ENCODE results near the gene NAGA.
"Not testable (repeated sequence)": the region's sequence is repeated elsewhere in the genome, so short reads cannot be mapped to it uniquely, and the experiment has no call there.

The NAGA gene

DNA sequence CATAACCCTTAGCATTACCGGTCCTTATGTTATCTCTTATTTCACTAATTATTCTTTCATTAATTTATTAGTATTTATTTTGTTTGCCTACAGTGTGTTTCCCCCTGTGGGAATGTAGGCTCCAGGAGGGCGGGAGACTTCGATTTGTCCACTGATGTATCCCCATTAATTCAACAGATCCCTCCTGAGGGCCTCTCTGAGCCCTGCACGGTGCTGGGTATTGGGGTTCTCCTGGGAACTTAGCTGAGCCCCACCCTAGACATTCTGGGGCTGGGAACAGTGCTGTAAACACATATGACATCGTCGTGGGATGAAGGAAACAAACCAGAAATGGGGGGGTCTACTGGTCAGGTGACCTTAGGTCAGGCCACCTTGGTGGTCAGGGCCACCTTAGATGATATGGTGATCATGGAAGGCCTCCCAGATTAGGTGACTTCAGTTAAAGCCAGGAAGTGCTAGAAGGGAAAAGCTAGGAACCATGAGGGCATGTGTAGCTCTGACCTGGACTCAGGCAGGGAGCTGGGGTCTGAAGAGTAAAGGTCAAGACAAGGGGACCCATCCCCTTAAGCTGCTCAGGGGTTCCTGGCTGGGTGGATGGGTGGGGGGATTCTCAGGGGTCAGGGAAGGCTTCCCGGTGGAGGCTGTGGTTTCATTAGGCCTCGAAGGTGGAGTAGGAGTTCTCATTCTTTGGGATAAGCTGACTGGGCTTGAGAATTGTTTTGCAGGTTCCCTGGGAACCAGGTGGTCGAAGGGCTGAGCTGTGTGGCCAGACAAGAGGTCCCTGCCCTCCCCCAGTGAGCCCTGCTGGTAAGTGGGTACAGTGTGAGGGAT lies 4.4 kb upstream of the NAGA start:
- DNase-seq, result no peak

DNA sequence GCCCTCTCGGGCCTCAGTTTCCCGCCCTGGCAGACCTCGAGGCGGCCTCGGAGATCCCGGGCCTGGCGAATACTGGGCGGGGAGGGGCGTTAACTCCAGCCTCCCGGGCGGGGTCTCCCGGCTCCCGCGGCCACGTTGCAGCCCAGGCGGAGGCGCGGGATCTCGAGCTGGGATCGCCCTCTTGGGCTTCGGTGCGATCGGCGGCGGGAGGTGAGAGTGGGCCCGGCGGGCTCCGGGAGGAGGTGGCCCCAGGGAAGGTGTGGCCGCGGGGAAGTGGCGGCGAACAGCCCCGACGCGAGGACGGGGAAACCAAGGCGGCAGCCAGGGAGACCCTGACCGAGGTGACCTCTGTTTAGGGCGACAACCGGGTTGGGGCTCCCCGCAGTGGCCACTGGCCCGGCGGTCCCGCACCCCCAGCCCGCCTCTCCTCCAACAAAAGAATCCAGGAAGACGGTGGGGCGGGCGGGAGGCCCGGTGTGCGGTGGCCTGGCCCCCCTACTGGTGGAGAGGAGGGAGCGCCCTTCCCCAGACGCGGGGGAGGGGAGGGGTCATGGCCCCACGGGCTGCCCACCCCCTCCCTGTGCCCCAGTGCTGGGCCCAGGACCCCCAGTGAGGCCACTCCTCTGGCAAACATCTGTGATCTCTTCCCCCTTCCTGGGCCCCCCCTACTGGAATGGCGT lies 3.7 kb upstream of the NAGA start, which contains the start of gene PHETA2:
Gene PHETA2 (plus strand): TSS at position 117 of the 680 bp plus-strand sequence. CDS start 3,046 bp downstream, outside the sequence.
- DNase-seq, result peak; percentile 6

- no peak for DNase-seq
Observed at GRCh38 chr22:42073621-42074041, 3.0 kb upstream of the NAGA start.

GRCh38 chr22:42072606-42073330 lies 2.2 kb upstream of the NAGA start:
- DNase-seq, result no peak

DNA sequence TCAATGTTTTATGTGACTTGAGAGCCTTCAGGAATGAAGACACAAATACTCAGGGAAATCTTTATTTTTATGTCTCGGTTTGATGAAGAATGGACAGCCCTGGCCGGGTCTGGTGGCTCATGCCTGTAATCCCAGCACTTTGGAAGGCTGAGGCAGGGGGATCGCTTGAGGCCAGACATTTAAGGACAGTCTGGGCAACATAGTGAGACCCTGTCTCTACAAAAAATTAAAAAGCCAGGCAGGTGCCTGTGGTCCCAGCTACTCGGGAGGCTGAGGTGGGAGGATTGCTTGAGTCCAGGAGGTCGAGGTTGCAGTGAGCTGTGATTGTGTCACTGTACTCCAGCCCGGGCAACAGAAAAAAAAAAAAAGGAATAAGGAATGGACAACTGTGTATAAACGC lies 896 bp upstream of the NAGA start:
- not testable (repeated sequence) for DNase-seq

- DNase-seq, result no peak
Observed at GRCh38 chr22:42069801-42070516, 653 bp downstream of the NAGA start.

DNA sequence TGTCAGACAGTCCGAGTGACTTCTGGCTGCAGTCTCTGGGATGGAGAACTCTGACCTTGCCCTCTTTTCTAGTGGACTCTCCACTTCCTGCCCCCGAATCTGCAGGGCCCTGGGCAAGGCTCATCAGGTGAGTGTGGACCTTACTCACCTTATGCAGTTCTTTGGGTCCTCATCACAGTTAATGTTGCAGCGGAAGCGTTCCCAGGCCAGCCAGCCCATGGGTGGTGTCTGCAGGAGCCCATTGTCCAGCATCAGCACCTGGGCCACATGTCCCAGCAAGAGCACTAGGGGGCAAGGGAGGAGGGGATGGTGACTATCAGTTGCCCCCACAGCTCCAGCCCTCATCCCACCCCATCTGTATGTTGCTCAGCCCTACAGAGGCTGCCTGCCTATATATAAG lies 2.3 kb downstream of the NAGA start:
- DNase-seq, result no peak

- DNase-seq, result no peak
Observed at GRCh38 chr22:42067671-42068251, 2.9 kb downstream of the NAGA start.

GRCh38 chr22:42066937-42067336 lies 3.7 kb downstream of the NAGA start:
- DNase-seq, result no peak

DNA sequence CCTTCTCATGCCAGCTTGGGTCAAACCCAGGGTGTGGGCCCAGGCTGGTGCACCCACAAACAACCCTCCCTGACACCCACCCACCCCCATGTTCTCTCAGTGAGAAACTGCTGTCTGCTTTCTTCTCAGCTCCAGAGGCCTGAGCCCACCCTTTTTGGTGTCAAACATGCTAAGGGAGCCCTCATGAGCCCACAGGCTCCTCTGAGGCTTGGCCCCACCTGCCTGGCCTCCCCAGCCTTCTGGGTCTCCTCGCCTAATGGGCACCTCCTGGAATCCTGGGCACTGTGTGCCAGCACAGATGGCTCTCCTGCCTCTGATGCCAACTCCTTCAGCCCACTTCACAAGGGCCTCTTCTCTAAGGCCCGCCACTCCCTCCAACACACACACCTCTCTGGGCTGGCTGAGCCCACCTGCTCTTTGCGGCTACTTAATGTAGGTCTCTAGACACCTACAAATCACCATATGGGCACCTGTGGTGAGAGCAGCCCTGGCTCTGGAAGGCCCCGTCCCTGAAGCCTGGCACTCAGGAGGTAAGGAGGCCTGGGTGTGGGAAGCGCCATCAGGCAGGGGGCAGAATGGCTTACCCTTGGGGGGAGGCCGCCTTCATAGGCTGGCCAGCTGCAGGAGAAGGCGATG lies 4.4 kb downstream of the NAGA start:
- DNase-seq, result no peak

DNA sequence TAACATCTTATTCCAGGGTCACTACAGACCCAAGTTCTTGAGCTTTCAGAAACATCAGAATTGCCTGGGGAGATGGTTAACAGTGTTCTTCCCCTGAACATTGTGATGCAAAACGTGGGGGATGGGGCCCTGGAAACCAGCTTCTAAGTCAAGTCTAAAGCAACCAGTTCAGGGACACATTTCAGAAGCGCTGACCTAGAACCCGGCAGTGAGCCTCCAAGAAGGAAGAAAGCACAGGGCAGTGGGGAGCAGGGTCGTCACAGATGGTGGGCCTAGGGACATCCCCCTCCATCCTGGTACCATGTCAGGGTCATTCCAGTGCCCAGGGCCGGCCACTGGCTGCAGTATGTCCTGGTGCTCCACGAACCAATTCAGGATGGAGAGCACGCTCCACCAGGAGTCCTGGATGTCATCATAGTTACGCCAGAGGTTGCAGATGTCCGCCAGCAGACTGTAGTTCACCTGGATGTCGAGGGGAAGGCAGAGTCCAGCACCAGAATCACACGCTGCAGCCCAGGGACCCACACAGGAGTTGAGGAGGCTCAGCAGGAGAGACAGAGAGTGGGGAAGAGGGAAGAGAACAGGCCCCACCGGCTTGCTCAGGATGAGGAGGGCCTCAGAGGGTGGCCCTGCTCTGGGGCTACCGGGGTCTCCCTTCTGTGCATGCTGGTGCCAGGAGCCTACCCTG lies 5.0 kb downstream of the NAGA start:
- DNase-seq, result no peak

- no peak for DNase-seq
Observed at GRCh38 chr22:42064629-42065028, 6.0 kb downstream of the NAGA start.

- no peak for DNase-seq
Observed at GRCh38 chr22:42062506-42063170, 8.0 kb downstream of the NAGA start.

GRCh38 chr22:42061041-42061440 lies 9.6 kb downstream of the NAGA start:
- DNase-seq, result no peak

- DNase-seq, result no peak
Observed at GRCh38 chr22:42060489-42060888, 10.1 kb downstream of the NAGA start.

GRCh38 chr22:42056757-42057511 lies 13.7 kb downstream of the NAGA start:
- DNase-seq, result no peak

- no peak for DNase-seq
Observed at GRCh38 chr22:42052765-42053164, 17.8 kb downstream of the NAGA start.

- no peak for DNase-seq
Observed at GRCh38 chr22:42050641-42051180, 19.9 kb downstream of the NAGA start.

GRCh38 chr22:42041784-42042183 lies 28.8 kb downstream of the NAGA start:
- DNase-seq, result no peak

DNA sequence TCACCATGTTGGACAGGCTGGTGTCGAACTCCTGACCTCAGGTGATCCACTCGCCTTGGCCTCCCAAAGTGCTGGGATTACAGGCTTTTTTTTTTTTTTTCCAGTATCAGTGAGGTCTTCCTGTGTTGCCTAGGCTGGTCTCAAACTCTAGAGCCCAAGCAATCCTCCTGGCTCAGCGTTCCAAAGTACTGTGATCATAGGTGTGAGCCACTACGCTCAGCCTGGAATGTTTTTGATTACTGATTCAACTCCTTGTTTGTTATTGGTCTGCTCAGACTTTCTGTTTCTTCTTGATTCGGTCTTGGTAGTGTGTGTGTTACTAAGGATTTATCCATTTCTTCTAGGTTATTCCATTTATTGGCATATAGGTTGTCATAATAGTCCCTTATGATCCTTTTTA lies 31.3 kb downstream of the NAGA start:
- peak; percentile 3 for DNase-seq
